Ovary (tissue), 9 donors: Measurements from ENCODE around the gene ZNF740. TPM values are rescaled to one million over a fixed set of nuclear protein-coding genes. Genes with fewer than 3 reads are reported as not detected.

Source experiments
- DNase-seq, 5 donors: peaks; one replicate each; pipeline ENCODE4 v3.0.0-alpha.2; 2019 to 2020
- H3K27ac ChIP-seq, 2 donors: fragments of 200-600 bp; one replicate each; pipeline versions ENCODE4 v1.5.1 to v1.8.0; 2019 to 2022
- H3K27me3 ChIP-seq: fragments of 200-600 bp; one replicate; pipeline ENCODE4 v1.8.0; 2022
- H3K36me3 ChIP-seq: fragments of 200-600 bp; sonication (generic); one replicate; pipeline ENCODE4 v1.5.1; 2019
- H3K4me1 ChIP-seq: one replicate; pipeline ENCODE4 v1.8.1; 2013; ENCODE audit warnings: mild to moderate bottlenecking, moderate library complexity; ENCODE audit not compliant: insufficient read depth
- H3K4me3 ChIP-seq: fragments of 200-600 bp; sonication (generic); one replicate; pipeline ENCODE4 v1.5.1; 2017
- H3K9me3 ChIP-seq, 2 donors: fragments of 200-600 bp in 1 of 2; sonication (generic) in 1 of 2; one replicate each; pipeline versions ENCODE4 v1.5.1 to v1.8.1; 2013 to 2019; ENCODE audit warnings: mild to moderate bottlenecking in 1 of 2, moderate library complexity in 1 of 2
- CTCF ChIP-seq, 3 donors: fragments of 450-650 bp in 2 of 3; fragments of 200-600 bp in 1 of 3; IDR thresholded peaks; one replicate each; pipeline versions ENCODE4 v1.5.1 to v1.8.0; 2016 to 2022; ENCODE audit warnings: antibody characterized with exemption in 3 of 3, mild to moderate bottlenecking in 1 of 3
- EP300 ChIP-seq: sonication (generic); formaldehyde crosslinking; IDR thresholded peaks from one replicate; pipeline ENCODE4 v1.6.1; 2017; ENCODE audit warnings: antibody characterized with exemption
- POLR2A ChIP-seq: fragments of 450-650 bp; IDR thresholded peaks from one replicate; pipeline ENCODE4 v1.6.1; 2017; ENCODE audit warnings: antibody characterized with exemption, mild to moderate bottlenecking, moderate library complexity
- WGBS, 3 donors: extraction: QIAGEN DNeasy Blood & Tissue Kit in 1 of 3; methylation state at CpG; one replicate each; pipeline versions ENCODE4 v1.1.5 to v1.1.7; 2013 to 2017; 5-methylcytosine and 5-hydroxymethylcytosine counted together
- intact Hi-C, 4 donors: fragments of 100-400 bp; cut with DNase I; formaldehyde crosslinking; loops; one replicate each; pipeline versions ENCODE4 v1.11.0 to v1.15.1; 2022 to 2023
- polyA plus RNA-seq, 2 donors: library from polyadenylated mRNA; stranded (reverse); fragments of 200-250 nt in 1 of 2; fragments of 350-450 nt in 1 of 2; fragmentation: Illumina TruSeq in 1 of 2; extraction: RNeasy Lipid Tissue Mini Kit (QIAGEN cat#74804) in 1 of 2; gene quantifications; one replicate each; pipeline ENCODE4 v1.2.3, GENCODE V29; 2013 to 2014
- total RNA-seq, 7 donors: library from RNA; depleted of rRNA in 2 of 7; stranded (reverse); fragments of >200 nt in 2 of 7; fragmentation: NEBNext Ultra II Directional in 3 of 7; extraction: Animal tissue kit (Norgen Biotek cat#: 25700) in 3 of 7; gene quantifications; one replicate each; pipeline versions ENCODE4 v1.1.0 to v1.2.4, GENCODE V29; 2016 to 2023
- donor health status: DM: no; HTN: no; CAD: no; lungs with moderate emphysema.
- donor health status: DM: no; HTN: no; CAD: no.
- donor health status: Bipolar disorder and iron deficiency.
- donor health status: DM: yes; HTN: yes; CAD: no.
- donor health status: DM: no; HTN: no; CAD: no.
- donor health status: DM: yes; HTN: yes; CAD: no.

ZNF740 gene
- total and polyA plus RNA-seq, 9 donors, result 9.7 to 56.9 (median 45.7) TPM

- Histone ChIP-seq H3K4me3 (no peak overlapping the region), H3K9me3 (no peaks in the 10 kb centered on the region), H3K4me1 (peaks cover 9% of the 10 kb centered on the region), H3K36me3 (no peaks in the 10 kb centered on the region), H3K27me3 (no peaks in the 10 kb centered on the region), H3K27ac (no peak overlapping the region)
- intact Hi-C loops, result no loop called here
- DNase-seq, result no peak
- WGBS, 3 donors, result 48 to 57% (median 54%) methylated on average over 11 of the region's 11 CpGs
- TF ChIP-seq POLR2A (no peak), EP300 (no peak), CTCF (IDR thresholded peaks at IDR 0.05) (no peak)
These were observed 13.6 kb downstream of the ZNF740 start for GRCh38 chr12:53193985-53194716.

- no peak overlapping the region for H3K27ac ChIP-seq
- DNase-seq, result no peak
- no peak overlapping the region for H3K4me3 ChIP-seq
- H3K27me3 ChIP-seq, result no peaks in the 10 kb centered on the region
- H3K9me3 ChIP-seq, result no peaks in the 10 kb centered on the region
- no peaks in the 10 kb centered on the region for H3K36me3 ChIP-seq
- 67 to 96% (median 68%) methylated on average over 1 of the region's 1 CpG for WGBS, 3 donors
- H3K4me1 ChIP-seq, result peaks cover 9% of the 10 kb centered on the region
- TF ChIP-seq POLR2A (no peak), EP300 (no peak), CTCF (IDR thresholded peaks at IDR 0.05) (no peak)
- intact Hi-C loops, result loop anchor here (5.0 kb wide), 3 partner anchors 33 to 128 kb away; no protein-coding TSS in a partner anchor
These were observed 14.5 kb downstream of the ZNF740 start for GRCh38 chr12:53194973-53195372.

GRCh38 chr12:53195516-53196420 is 15.2 kb downstream of the ZNF740 start:
- 77 to 82% (median 77%) methylated on average over 10 of the region's 10 CpGs for WGBS, 3 donors
- Histone ChIP-seq H3K9me3 (no peaks in the 10 kb centered on the region), H3K27me3 (no peaks in the 10 kb centered on the region), H3K4me1 (peaks cover 9% of the 10 kb centered on the region), H3K4me3 (no peak overlapping the region), H3K36me3 (no peaks in the 10 kb centered on the region), H3K27ac (no peak overlapping the region)
- intact Hi-C loops, result loop anchor here (5.0 kb wide), 3 partner anchors 33 to 128 kb away; no protein-coding TSS in a partner anchor
- TF ChIP-seq CTCF (IDR thresholded peaks at IDR 0.05), result no peak
- no peak for TF ChIP-seq EP300
- TF ChIP-seq POLR2A, result no peak
- DNase-seq, result no peak

- TF ChIP-seq EP300, result no peak
- TF ChIP-seq POLR2A, result no peak
- TF ChIP-seq CTCF (IDR thresholded peaks at IDR 0.05), result no peak
- Histone ChIP-seq H3K4me3 (no peak overlapping the region), H3K27ac (no peak overlapping the region), H3K4me1 (peaks cover 9% of the 10 kb centered on the region), H3K9me3 (no peaks in the 10 kb centered on the region), H3K36me3 (no peaks in the 10 kb centered on the region), H3K27me3 (no peaks in the 10 kb centered on the region)
- DNase-seq, result no peak
- intact Hi-C loops, result loop anchor here (5.0 kb wide), 3 partner anchors 34 to 129 kb away; no protein-coding TSS in a partner anchor
- 80 to 83% (median 80%) methylated on average over 14 of the region's 14 CpGs for WGBS, 3 donors
These were observed 16.0 kb downstream of the ZNF740 start for GRCh38 chr12:53196486-53196885.
